DLD1 (cell line): ENCODE results near the gene TBL3.
"Not testable (repeated sequence)": the region's sequence is repeated elsewhere in the genome, so short reads cannot be mapped to it uniquely, and the experiment has no call there.

Source experiments
- in situ Hi-C: cut with HindIII; loops from 2 replicates; pipeline ENCODE4 v1.10.0; 2017; ENCODE audit warnings: low sequenced_read_pairs

Gene TBL3

DNA sequence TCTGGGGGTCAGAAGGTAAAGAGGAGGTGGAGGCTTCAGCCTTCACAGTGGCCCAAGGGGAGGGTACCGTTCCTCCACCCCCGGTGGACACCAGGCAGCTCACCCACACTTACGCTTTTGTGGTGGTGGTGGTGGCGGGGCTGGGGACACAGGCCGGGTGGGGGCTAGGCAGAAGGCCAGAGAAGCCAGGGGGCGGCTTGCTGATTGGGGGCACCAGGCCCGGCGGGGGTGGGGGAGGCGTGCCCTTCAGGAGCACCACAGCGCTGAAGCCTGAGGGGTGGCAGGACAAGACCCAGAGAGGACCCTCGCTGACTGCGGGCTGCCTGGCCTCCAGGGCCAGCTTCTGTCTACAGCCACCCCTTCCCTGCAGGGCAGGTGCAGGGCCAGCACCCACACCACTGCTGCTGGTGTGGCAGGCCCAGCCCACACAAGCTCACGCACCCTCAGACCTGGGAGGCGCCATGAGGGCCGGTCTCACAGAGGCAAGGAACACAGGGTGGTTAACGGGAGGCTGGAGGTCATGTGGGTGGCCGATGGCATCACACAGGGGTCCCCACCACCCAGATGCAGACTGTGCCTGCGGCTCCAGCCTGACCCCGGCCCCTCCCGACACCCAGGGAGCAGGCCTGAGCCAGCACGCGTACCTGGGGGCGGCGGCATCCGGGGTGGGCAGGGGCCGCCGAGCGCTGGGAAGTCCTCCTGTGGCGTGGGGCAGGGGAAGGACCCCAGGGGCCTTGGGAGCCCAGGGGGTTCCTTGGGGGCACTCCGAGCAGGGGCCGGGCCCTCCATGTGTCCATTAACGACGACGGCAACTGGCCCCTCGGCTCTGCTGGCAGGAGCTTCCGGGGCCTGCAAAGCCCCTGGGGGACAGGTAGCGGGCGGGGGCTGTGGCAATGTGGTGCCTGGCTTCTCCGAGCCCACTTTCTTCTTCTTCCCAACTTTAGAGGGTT lies 27.3 kb downstream of the TBL3 start:
- in situ Hi-C loops: no loop called here

DNA sequence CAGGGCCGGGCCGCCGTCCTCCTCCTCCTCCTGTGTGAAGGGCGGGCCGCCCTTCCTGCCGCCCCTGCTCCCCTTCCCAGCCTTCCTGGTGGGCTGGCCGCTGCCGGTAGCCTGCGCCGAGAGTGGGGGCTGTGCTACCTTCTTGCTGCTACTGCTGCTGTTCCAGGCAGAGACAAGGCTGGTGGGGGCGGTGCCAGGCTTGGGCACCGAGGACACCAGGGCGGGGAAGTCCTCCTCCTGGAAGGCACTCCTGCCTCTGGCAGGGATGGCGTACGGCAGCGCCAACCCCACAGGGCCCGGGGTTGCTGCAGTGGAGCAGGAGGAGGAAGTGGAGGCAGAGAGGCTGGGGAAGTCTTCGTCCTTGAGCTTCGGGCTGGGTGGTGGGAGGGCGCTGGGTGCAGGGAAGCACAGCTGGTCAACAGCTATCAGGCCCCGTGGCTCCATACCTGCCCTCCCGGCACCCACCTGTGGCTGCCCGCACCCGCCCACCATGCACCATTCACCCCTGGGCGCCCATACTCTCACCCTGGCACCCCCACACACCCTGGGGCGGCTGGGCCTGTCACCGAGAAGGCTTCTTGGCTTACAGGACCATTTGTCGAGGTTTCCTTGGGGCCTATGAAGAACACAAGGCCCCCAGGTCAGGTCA lies 28.1 kb downstream of the TBL3 start:
- in situ Hi-C loops: no loop called here

DNA sequence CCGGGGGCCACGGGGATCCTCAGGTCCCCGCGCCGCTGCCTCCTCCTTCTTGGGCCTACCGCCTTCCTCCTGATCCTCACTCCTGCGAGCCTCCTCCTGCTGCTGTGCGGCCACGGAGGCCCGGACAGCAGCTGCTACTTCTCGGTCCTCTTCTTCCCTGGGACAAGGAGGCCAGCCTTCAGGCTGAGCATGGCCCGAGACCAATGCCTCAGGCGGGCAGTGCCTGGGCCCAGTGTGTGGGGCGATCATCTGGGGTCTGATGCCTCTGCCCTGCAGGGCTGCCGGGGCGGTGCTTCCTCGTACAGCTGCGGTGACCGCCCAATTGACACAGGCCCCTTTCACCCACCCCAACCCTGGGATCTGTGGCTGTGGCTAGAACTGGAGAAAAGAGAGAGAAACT lies 29.2 kb downstream of the TBL3 start:
- in situ Hi-C loops: no loop called here

DNA sequence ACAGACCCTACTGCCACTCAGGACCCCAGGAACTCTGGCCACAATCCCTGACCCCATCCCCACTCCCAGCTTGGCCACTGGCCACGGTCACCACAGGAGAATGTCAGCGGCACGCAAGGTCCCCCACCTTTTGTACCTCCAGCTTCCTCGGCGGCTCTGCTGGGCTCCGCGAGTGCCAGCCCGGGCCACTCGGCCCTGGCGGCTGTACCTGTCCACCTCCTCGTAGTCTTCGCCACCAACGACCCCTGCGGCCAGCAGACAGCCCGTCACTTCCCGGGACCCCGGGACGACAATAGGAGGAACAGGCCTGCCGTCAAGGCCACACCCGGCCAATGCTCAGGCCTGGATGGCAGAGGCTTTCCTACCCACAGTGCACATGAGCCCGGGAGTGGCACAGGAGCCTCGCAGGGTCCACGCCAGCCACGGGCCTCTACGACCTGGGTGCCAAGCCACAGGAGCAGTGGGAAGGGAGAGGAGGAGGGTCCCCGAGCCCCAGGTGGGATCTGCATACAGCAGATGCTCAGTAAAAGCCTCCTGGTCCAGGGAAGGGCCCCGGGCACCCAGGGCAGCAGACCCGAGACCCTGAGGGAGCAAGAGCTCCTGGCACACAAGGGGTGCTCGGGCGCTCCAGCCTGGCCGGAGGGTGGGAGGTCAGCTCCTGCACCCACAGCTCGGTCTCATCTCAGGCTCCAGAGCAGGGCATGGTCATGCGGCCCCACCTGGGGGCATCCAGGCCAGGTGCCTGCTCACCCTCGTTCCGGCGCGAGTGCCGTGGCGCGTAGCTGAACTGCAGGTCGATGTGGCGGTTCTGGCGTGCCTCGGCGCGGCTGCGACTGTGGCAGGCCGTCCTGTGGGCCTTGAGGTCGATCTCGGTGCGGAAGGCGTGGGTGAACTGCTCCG lies 29.9 kb downstream of the TBL3 start:
- in situ Hi-C loops: no loop called here

DNA sequence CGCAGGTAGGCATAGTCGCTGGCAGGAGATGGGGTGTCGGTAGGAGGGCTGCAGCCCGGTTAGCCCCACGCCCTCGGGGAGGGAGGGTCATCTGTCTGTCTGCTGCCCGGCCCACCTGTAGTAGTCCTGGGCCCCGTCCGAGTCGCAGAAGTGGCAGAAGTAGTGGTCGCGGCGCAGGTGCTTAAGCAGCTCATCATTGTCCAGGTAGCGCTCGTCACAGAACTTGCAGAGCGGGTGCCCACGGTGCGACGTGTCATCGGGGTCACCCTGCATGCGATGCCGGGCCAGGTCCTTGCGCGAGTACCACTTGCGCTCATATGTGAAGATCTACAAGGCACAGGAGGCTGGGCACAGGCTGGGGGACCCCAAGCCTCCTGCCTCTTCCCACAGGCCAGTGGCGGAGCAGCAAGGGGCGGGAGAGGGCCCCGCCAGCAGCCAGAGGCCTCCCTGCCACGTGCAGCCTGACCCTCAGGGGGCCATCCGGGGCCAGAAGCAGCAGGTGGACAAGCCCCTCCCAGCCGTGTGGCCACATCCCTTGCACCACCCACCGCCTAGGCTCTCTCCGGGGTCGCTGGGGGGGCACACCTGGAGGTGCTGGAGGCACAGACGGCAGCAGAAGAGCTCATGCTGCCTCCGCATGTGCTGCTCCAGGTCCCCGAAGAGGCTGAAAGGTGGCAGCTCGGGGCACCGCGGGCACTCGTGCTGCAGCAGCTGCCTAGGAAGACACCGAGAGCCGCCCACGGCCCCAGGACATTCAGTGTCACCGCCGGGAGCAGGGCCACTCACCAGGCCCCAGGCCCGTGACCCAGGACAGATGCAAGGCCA lies 30.8 kb downstream of the TBL3 start:
- in situ Hi-C loops: no loop called here

DNA sequence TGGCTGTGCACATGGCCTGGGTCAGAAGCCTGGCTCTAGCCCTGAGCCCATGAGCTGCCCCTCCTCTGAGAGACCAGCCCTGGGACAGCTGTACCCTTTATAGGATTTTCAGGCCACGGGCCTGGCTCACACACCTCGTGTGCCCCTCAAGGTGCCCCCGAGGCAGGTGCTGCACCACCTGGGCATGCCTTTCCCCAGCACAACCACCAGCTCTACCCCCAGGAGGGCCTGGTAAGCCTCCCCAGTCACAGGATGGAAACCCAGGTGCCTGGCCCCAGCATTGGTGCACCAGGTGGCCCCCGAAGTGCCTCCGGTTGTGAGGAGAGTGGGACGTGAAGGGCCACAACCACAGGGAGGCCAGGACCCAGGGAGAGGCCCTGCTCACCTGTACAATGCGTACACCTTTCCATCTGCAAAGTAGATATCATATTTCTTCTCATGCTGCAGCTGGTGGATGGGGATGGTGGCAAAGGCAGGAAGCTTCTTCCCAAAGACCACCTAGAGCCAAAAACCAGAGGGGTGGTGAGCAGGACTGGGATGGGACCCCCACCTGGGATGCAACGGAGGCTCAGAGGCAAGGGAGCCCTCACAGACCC lies 31.5 kb downstream of the TBL3 start:
- in situ Hi-C loops: no loop called here

DNA sequence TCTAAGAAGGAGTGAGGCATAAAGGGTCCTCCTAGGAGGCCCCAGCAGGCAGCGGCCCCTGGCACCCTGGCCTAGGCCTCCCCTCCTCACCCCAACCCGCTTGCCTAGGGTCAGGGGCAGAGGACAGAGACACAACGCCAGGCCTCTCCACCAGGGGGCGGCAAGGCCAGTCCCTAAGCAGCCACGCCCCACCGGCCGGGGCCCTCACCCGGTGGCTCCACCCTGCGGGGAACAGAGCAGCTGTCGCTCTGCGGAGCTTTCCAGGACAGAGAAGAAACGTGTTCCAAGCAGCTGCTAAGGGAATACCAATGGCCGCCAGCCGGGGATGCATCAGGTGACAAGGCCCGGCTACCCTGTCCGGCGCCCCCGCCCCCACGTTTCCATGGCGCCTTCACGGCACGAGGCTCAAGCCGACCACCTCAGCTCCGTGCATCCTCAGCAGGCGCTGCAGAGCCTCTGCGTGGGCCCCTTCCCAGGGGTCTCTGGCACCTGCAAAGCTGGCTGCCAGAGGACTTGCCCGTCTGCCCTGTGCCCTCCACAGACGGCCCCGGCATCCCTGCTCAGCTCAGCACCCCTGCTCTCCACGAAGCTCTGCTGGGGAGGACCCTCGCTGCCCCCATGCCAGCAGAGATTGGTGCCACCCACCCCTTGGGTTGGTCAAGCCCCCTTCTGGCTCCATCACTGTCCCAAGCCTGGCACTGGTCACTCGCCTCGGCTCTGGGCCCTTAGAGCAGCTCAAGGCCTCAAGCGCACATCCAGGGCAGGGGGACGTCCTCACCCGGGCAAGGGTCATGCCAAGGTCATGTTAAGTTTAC lies 32.2 kb downstream of the TBL3 start:
- in situ Hi-C loops: no loop called here

DNA sequence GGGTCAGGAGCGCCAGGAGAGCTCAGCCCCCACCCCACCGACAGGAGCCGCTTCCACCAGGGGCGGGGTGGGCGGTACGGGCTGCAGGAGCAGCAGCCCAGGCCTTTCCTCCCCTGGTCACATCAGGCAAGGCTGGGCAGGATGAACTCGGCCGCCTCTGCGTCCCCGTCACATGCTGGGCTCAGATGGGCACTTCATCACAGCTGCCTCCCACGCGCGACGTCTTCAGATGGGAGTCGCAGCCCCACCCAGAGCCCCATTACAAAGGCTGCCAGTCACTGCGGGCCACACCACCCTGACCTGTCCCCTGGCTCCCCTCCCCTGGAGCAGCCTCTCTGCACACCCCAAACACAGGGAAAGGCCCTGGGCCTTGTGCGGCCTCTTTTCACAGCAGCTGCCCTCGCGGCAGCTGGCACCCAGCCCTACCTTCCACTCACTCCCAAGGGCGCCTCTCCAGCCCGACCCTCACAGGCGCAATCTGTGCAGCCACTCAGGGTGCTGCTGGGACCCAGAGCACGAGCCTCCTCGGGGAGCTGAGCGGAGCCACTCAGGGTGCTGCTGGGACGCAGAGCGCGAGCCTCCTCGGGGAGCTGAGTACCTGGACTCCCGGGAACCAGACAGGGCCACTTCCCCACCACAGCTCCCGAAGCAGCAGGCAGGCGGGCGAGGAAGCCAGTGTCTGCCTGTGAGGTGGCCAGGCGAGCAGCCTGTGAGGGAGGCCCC lies 33.1 kb downstream of the TBL3 start:
- in situ Hi-C loops: no loop called here

DNA sequence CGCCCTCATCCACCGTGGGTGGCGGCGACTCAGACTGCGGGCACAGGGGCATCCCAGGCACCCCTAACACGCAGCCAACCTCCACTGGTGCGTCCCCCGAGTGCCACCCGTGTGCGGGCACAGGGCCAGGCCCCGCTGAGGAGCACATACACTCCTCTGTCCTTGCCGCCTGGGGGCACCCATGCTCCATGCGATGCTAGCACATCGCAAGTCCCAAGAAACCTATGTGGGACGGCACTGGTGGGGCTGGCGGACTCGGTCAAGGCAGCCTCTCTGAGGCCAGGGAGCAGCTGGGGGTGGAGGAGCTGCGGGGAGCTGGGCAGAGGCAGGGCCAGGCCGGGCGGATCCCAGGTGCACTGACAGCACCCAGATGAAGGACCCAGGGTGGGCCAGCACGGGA lies 33.8 kb downstream of the TBL3 start:
- in situ Hi-C loops: no loop called here

DNA sequence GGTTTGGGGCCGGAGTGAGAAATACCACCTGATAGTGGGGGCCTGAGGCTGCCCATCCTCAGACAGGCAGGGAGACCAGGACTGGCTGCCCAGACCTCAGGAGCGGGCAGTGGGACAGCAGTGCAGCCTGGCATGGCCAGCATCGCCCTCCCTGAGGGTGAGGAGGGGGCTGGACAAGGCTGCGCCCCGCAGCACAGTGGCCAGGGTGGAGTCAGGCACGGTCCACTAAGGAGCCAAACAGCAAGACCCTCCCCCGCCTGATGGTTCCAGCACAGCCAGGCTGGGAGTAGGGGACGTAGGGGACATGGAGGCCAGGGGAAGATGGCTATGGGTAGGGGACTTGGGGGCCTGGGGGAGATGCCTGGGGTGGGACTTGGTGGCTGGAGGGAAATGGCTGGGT lies 34.5 kb downstream of the TBL3 start:
- in situ Hi-C loops: no loop called here

DNA sequence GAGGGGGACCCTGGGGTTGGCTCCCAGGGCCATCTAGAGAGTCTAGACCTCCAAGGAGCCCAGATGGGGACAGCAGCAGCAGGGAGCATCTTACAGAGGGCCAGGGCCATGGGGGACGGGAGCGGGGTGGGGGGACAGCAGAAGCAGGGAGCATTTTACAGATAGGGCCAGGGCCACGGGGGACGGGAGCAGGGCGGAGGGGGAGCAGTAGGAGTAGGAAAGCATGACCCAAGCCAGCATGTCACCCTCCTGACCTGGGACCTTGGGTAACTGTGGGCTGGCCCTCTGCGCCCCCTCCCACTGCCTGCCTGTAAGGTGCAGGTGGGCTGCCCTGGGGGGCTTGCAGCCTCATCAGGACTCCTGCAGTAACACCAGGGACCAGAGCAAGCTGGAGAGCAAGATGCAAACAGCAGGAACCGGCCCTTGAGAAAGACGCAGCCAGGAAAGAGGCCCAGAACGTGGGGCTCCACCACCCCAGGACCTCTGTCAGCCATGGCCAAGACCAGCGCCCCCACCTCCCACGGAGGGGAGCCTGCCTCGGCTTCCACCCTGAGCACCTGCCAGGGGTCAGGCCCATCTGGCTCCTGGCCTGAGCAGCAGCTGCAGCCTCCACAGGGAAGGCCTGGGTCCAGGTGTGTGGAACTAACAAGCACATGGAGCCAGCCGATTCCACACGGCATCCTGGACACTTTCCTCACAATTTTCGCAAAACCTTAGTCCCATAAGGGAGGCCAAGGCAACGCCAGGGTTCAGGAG lies 35.4 kb downstream of the TBL3 start:
- in situ Hi-C loops: no loop called here

DNA sequence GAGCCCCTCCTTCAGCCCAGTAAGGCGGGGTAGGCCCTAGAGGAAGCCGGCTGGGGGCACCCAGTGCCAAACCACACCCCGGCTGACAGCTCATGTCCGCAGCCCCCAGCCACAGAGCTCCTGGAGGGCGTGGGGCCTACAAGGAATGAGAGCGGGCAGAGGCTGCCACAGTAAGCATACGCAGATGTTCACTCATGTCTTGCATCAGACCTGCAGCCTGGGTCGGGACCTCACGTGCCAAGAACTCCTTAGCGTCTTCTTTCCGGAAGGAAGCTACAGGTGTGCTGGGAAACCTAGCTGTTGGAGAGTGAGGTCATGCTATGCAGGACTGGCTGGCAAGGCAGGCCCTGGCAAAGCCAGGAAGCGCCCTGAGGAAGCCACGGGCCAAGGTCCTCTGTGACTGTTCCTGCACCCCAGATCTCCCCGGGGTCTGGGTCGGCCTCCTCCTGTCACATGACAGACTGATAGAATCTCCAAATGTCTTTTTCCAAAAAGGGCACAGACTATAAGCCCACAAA lies 36.2 kb downstream of the TBL3 start:
- in situ Hi-C loops: no loop called here

DNA sequence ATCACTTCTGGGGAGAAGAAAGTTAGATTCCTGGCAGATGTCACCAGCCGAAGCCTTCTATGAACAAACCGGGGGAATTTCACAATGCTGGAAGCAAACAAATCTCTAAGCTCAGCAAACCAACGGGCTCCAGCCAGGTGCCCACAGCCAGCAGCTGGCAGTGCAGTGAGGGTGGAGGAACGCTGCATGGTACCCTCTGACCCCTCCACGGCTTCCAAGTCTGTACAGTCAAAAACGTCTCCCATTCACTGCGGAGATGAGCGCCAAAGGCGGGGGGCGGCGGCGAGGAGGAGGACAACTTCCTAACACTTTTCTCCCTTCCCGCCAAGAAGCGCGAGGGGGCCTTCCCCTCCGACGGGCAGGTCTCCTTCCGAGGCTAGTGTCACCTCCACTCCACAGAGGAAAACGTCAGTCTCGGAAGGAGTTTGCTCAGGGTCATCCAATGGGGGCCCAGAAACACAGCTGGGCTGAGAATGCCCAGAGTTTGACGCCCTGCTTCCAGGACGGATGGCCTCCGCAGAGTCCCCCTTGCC lies 36.8 kb downstream of the TBL3 start:
- in situ Hi-C loops: no loop called here

DNA sequence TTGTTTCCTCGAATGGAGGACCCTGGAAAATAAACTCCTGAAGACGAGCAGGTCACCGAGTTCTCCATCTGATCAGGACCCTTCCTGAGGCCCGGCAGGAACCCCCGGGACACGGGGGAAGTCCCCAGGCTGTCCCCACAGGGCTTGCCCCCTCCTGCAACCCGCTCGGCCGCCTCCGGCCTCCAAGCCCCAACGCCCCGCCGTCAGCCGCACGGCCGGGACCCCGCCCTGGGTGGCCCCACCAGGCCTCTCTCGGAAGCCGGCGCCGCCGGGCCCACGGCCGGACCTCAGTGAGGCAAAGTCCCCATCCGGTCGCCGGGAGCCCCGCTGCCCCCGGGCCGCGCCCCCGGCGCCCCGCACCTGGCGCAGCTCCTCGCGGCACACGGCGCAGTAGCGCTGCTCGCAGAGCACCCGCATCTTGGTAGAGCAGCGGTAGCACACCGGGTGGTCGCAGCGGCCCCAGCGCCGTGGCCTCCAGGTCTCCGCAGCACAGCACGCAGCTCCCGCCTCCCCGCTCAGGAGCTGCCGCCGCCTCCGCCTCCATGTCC lies 37.4 kb downstream of the TBL3 start:
- in situ Hi-C loops: no loop called here

DNA sequence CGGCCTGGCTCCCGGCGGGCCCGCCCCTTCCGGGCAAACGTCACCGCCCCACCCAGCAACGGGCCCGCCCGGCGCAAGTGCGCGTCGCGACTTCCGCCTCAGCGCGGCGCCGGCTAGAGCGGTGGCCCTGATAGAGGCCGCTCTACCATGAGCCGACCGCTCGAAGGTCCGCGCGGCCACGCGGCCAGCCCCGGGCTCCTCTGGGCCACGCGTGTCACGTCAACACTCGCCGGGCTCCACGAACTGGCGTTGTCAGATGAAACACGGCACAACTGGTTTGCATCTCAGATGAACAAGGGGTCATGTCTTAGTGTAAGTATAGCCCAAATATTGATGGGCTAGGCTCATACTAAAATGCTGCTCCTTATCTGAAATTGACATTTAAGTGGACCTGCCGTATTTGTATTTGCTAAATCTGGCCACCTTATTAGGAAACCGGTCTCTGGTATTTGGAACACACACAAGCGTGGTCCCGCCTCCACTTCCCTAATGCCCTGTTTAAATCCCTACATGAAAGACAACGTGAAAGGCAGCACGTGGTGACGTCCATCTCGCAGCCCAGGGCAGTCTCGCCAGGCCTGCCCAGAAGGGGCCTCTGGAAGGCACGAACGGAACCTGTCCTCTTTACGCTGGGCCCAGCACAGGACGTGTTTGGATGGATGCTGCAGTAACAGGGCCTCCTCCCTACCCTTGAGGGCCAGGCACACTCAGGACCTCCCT lies 38.1 kb downstream of the TBL3 start, which contains the start of gene ZNF598:
Gene ZNF598 (minus strand): TSS at position 31 of the 720 bp plus-strand sequence.
- in situ Hi-C loops: no loop called here

DNA sequence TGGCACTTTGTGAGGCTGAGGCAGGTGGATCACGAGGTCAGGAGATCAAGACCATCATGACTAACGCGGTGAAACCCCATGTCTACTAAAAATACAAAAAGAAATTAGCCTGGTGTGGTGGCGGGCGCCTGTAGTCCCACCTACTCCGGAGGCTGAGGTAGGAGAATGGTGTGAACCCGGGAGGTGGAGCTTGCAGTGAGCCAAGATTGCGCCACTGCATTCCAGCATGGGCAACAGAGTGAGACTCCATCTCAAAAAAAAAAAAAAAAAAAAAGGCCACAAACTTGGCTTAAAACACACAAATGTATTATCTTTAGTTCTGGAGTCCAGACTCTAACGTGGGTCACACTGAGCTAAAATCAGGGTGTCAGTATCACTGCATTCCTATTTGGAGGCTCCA lies 39.9 kb downstream of the TBL3 start:
- in situ Hi-C loops: not testable (repeated sequence)
